ENCODE measurements around the gene AZU1. TPM values are rescaled to one million over a fixed set of nuclear protein-coding genes. Genes with fewer than 3 reads are reported as not detected.

Gene AZU1
- total RNA-seq, 1 experiment from 2014 or later: not detected

DNA sequence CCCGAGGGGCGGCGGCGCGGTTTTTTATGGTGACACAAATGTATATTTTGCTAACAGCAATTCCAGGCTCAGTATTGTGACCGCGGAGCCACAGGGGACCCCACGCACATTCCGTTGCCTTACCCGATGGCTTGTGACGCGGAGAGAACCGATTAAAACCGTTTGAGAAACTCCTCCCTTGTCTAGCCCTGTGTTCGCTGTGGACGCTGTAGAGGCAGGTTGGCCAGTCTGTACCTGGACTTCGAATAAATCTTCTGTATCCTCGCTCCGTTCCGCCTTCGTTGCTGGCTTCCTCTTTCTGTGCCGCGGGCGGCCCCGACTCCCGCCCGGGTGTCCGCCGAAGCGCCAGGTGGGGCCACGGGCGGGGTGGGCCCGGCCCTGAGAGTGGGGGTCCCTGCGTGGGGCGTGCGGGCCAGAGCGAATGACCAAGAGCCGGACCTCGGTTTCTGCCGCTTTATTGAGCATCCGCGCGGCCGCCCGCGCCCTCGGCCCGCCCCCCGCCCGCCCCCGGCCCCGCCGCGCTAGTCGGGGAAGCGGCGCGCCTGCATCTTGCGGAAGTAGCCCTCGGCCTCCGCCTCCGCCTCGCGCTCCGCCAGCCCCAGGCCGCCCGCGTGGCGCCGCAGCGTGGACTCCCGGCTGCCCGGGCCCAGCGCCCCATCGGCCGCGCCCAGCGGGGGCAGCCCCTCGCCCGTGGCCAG lies 15.4 kb upstream of the AZU1 start:
- POLR2A ChIA-PET: no interaction called here
- no peak overlapping the region for H3K4me3 Mint-ChIP-seq (ENCODE audit: unreplicated experiment)
- no peak for DNase-seq (ENCODE audit: unreplicated experiment)
- peaks cover 9% of the 10 kb centered on the region for H3K9me3 Mint-ChIP-seq (ENCODE audit: unreplicated experiment)
- CTCF ChIA-PET: no interaction called here
- no peaks in the 10 kb centered on the region for H3K27me3 Mint-ChIP-seq (ENCODE audit: insufficient read depth, unreplicated experiment)
- no TSS peak for BruUV-seq (replicated peaks)
- intact Hi-C loops (cut with micrococcal nuclease): no loop called here
- H3K36me3 Mint-ChIP-seq (ENCODE audit: insufficient read depth, unreplicated experiment): peaks cover 75% of the 10 kb centered on the region
- TF ChIP-seq, protein P1, sequence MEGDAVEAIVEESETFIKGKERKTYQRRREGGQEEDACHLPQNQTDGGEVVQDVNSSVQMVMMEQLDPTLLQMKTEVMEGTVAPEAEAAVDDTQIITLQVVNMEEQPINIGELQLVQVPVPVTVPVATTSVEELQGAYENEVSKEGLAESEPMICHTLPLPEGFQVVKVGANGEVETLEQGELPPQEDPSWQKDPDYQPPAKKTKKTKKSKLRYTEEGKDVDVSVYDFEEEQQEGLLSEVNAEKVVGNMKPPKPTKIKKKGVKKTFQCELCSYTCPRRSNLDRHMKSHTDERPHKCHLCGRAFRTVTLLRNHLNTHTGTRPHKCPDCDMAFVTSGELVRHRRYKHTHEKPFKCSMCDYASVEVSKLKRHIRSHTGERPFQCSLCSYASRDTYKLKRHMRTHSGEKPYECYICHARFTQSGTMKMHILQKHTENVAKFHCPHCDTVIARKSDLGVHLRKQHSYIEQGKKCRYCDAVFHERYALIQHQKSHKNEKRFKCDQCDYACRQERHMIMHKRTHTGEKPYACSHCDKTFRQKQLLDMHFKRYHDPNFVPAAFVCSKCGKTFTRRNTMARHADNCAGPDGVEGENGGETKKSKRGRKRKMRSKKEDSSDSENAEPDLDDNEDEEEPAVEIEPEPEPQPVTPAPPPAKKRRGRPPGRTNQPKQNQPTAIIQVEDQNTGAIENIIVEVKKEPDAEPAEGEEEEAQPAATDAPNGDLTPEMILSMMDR (IDR thresholded peaks at IDR 0.05; ENCODE audit: unreplicated experiment): no peak
- peaks cover 12% of the 10 kb centered on the region for H3K4me1 Mint-ChIP-seq (ENCODE audit: insufficient read depth, unreplicated experiment)
- no peak overlapping the region for H3K27ac Mint-ChIP-seq (ENCODE audit: low read depth, unreplicated experiment)

DNA sequence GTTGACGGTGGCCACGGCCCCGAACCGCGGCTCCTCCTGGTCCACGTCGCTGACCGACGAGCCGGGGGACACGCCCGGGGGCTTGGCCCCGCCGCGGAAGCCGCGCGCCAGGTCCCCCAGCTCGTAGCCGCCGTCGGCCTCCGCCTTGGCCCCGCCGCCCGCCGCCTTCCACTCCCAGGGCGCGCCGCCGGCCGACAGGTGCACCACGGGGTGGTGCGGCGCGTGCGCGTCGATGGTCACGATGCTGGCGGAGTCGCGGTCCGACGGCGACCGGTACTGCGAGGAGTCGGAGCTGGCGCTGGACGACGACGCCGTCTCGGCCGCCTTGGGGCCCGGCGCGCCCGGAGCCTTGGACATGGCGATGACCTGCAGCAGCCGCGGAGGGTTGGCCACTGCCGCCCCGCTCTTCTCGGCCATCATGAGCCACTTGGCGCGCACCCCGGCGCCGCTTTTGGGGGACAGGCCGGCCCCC lies 14.9 kb upstream of the AZU1 start:
- BruUV-seq (replicated peaks): no TSS peak
- intact Hi-C loops (cut with micrococcal nuclease): no loop called here
- Mint-ChIP-seq H3K36me3 (ENCODE audit: insufficient read depth, unreplicated experiment) (peaks cover 69% of the 10 kb centered on the region), H3K27me3 (ENCODE audit: insufficient read depth, unreplicated experiment) (no peaks in the 10 kb centered on the region), H3K4me3 (ENCODE audit: unreplicated experiment) (no peak overlapping the region), H3K9me3 (ENCODE audit: unreplicated experiment) (peaks cover 9% of the 10 kb centered on the region), H3K4me1 (ENCODE audit: insufficient read depth, unreplicated experiment) (peaks cover 12% of the 10 kb centered on the region), H3K27ac (ENCODE audit: low read depth, unreplicated experiment) (no peak overlapping the region)
- no peak for DNase-seq (ENCODE audit: unreplicated experiment)
- CTCF ChIA-PET: no interaction called here
- TF ChIP-seq, protein P1 (IDR thresholded peaks at IDR 0.05; ENCODE audit: unreplicated experiment): no peak
- POLR2A ChIA-PET: interaction anchor here (1.1 kb wide), 1 partner anchor 43 kb away, joined by 3 read pairs; no protein-coding TSS in a partner anchor

DNA sequence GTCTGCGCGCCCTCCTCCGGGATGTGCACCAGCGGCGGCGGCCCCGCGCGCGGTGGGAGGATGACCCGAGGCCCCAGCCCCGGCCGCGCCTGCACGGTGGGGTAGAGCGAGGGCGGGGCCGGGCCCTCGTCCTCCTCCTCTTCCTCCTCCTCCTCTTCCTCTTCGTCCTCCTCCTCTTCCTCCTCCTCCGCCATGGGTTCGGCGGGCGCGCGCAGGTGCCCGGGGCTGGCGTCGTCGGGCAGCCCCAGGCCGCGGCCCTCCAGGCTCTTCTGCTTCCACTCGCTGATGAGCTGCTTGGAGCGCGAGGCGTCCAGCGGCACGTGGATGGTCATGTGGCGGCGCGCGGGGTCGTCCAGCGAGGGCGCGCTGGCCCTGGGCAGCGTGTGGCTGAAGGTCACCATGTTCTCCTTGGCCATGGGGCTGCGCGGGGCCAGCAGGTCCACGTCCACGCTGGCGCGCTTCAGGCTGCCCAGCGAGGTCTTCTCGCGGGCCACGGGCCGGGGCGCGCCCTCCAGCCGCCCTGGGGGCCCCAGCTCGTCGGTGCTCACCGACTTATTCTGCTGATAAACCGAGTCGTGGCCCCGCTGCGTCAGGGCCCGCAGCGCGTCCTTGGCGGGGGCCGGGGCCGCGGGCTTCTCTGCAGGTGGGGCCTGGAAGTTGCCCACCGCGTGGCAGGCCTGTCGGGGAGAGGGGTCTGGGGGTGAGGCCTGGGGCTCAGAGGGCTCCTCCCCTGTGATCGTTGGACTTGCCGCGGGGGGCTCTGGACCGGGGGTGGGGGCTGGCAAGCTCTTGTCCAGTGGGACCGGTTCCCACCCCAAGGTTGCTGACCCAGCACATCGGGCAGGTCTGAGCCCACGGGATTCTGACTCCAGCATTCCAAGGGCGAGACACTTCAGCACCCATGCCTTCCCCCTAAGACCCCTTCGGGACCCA lies 14.2 kb upstream of the AZU1 start:
- TF ChIP-seq, protein P1 (IDR thresholded peaks at IDR 0.05; ENCODE audit: unreplicated experiment): no peak
- Mint-ChIP-seq H3K4me1 (ENCODE audit: insufficient read depth, unreplicated experiment) (peaks cover 12% of the 10 kb centered on the region), H3K27me3 (ENCODE audit: insufficient read depth, unreplicated experiment) (no peaks in the 10 kb centered on the region), H3K9me3 (ENCODE audit: unreplicated experiment) (peaks cover 9% of the 10 kb centered on the region), H3K36me3 (ENCODE audit: insufficient read depth, unreplicated experiment) (peaks cover 65% of the 10 kb centered on the region), H3K4me3 (ENCODE audit: unreplicated experiment) (no peak overlapping the region), H3K27ac (ENCODE audit: low read depth, unreplicated experiment) (no peak overlapping the region)
- no TSS peak for BruUV-seq (replicated peaks)
- no peak for DNase-seq (ENCODE audit: unreplicated experiment)
- POLR2A ChIA-PET: interaction anchor here (1.1 kb wide), 1 partner anchor 44 kb away, joined by 3 read pairs; no protein-coding TSS in a partner anchor
- CTCF ChIA-PET: no interaction called here
- intact Hi-C loops (cut with micrococcal nuclease): no loop called here

Data from MCF 10A (cell line).